ENCODE measurements around the gene PNMT. TPM values are rescaled to one million over a fixed set of nuclear protein-coding genes. Genes with fewer than 3 reads are reported as not detected.

PNMT gene
- total and polyA plus RNA-seq, 2 of the 13 experiments (the other 11 are each of a cell fraction or from before 2014, with no cell fraction given): 0.25 TPM; not detected in 1

DNA sequence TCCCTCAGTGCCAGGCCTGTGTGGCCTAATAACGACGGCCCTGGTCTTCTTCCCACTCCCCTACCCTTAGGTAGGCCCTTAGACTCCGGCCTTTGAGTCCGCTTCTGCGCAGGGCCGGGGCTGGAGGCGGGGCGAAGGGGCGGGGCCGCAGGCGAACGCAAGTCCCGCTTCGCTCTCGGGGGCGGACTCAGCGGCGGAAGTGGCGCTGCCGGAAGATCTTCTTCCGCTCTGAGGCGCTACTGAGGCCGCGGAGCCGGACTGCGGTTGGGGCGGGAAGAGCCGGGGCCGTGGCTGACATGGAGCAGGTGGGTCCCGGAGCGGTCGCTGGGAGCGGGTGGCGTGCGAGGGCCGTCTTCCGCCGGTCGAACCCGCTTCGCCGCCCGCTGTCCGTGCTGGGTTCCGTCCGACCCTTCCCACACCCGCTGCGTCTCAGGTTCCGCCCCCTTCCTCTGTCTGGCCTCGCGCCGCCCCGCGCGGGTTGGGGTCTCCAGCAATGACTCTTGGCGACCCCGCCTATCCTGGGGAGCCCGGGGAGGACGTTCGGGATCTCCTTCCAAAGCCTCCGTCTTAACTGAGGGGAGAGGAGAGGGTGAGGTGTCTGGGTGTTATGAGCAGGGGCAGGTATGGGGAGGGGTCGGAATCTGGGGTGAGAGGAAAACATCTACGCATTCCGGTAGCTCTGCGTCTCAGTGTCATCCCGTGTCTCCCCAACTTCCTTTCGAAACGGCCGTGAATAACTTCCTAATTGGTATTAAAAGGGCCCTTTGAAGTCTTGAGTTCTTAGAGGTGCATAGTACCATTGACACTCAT lies 31.1 kb upstream of the PNMT start, which contains the start of gene STARD3 (continued):
- TF ChIP-seq, protein P1, sequence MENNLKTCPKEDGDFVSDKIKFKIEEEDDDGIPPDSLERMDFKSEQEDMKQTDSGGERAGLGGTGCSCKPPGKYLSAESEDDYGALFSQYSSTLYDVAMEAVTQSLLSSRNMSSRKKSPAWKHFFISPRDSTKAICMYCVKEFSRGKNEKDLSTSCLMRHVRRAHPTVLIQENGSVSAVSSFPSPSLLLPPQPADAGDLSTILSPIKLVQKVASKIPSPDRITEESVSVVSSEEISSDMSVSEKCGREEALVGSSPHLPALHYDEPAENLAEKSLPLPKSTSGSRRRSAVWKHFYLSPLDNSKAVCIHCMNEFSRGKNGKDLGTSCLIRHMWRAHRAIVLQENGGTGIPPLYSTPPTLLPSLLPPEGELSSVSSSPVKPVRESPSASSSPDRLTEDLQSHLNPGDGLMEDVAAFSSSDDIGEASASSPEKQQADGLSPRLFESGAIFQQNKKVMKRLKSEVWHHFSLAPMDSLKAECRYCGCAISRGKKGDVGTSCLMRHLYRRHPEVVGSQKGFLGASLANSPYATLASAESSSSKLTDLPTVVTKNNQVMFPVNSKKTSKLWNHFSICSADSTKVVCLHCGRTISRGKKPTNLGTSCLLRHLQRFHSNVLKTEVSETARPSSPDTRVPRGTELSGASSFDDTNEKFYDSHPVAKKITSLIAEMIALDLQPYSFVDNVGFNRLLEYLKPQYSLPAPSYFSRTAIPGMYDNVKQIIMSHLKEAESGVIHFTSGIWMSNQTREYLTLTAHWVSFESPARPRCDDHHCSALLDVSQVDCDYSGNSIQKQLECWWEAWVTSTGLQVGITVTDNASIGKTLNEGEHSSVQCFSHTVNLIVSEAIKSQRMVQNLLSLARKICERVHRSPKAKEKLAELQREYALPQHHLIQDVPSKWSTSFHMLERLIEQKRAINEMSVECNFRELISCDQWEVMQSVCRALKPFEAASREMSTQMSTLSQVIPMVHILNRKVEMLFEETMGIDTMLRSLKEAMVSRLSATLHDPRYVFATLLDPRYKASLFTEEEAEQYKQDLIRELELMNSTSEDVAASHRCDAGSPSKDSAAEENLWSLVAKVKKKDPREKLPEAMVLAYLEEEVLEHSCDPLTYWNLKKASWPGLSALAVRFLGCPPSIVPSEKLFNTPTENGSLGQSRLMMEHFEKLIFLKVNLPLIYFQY (CRISPR knock-in tag; IDR thresholded peaks at IDR 0.05; ENCODE audit: borderline replicate concordance): peak; percentile 96; the same call in 1 of the 2 replicates
- TF ChIP-seq FOXC1 (CRISPR knock-in tag; IDR thresholded peaks at IDR 0.05; ENCODE audit: borderline replicate concordance) (peak; percentile 94), MEIS1 (CRISPR knock-in tag; IDR thresholded peaks at IDR 0.05; ENCODE audit: borderline replicate concordance) (peak; percentile 76; the same call in 1 of the 2 replicates), ZNF891 (CRISPR knock-in tag; IDR thresholded peaks at IDR 0.05) (peak; percentile 80), SALL2 (CRISPR knock-in tag; IDR thresholded peaks at IDR 0.05) (no peak; the same call in 1 of the 2 replicates), JUNB (CRISPR knock-in tag; IDR thresholded peaks at IDR 0.05; ENCODE audit: borderline replicate concordance) (no peak), GATAD1 (CRISPR knock-in tag; IDR thresholded peaks at IDR 0.05) (peak; percentile 95), KAT2B (IDR thresholded peaks at IDR 0.05; ENCODE audit: borderline replicate concordance, low read depth, low read length) (no peak), ZBTB21 (CRISPR knock-in tag; IDR thresholded peaks at IDR 0.05) (peak; percentile 41; the same call in 1 of the 2 replicates), ZNF451 (CRISPR knock-in tag; IDR thresholded peaks at IDR 0.05) (no peak), SALL1 (CRISPR knock-in tag; IDR thresholded peaks at IDR 0.05) (peak; percentile 70), TAF1 (CRISPR knock-in tag; IDR thresholded peaks at IDR 0.05) (peak; percentile 90), ISL2 (CRISPR knock-in tag; IDR thresholded peaks at IDR 0.05) (peak; percentile 51; the same call in 1 of the 2 replicates), SP4 (CRISPR knock-in tag; IDR thresholded peaks at IDR 0.05) (peak; percentile 94), SUZ12 (IDR thresholded peaks at IDR 0.05; ENCODE audit: low read depth, low read length) (no peak), FLYWCH1 (CRISPR knock-in tag; IDR thresholded peaks at IDR 0.05) (no peak), CBX1 (IDR thresholded peaks at IDR 0.05; ENCODE audit: low read depth) (peak; percentile 92)
- TF ChIP-seq, protein P2, sequence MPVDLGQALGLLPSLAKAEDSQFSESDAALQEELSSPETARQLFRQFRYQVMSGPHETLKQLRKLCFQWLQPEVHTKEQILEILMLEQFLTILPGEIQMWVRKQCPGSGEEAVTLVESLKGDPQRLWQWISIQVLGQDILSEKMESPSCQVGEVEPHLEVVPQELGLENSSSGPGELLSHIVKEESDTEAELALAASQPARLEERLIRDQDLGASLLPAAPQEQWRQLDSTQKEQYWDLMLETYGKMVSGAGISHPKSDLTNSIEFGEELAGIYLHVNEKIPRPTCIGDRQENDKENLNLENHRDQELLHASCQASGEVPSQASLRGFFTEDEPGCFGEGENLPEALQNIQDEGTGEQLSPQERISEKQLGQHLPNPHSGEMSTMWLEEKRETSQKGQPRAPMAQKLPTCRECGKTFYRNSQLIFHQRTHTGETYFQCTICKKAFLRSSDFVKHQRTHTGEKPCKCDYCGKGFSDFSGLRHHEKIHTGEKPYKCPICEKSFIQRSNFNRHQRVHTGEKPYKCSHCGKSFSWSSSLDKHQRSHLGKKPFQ (CRISPR knock-in tag; IDR thresholded peaks at IDR 0.05; ENCODE audit: insufficient replicate concordance): peak; percentile 49
- TF ChIP-seq, protein P3, sequence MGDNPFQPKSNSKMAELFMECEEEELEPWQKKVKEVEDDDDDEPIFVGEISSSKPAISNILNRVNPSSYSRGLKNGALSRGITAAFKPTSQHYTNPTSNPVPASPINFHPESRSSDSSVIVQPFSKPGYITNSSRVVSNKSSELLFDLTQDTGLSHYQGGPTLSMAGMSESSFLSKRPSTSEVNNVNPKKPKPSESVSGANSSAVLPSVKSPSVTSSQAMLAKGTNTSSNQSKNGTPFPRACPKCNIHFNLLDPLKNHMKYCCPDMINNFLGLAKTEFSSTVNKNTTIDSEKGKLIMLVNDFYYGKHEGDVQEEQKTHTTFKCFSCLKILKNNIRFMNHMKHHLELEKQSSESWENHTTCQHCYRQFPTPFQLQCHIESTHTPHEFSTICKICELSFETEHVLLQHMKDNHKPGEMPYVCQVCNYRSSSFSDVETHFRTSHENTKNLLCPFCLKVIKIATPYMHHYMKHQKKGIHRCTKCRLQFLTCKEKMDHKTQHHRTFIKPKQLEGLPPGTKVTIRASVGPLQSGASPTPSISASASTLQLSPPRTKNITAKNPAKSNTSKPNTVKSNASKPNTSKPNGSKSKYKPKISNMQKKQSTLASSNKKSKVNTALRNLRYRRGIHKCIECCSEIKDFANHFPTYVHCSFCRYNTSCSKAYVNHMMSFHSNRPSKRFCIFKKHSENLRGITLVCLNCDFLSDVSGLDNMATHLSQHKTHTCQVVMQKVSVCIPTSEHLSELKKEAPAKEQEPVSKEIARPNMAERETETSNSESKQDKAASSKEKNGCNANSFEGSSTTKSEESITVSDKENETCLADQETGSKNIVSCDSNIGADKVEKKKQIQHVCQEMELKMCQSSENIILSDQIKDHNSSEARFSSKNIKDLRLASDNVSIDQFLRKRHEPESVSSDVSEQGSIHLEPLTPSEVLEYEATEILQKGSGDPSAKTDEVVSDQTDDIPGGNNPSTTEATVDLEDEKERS (CRISPR knock-in tag; IDR thresholded peaks at IDR 0.05): no peak
